ENCODE results near the gene GRIA3.

The GRIA3 gene

GRCh38 chrX:123159403-123159802, 24.7 kb upstream of the GRIA3 start:
- Histone ChIP-seq H3K9me3 (ENCODE audit: insufficient read depth, low read length) (no peaks in the 10 kb centered on the region), H3K27me3 (ENCODE audit: insufficient read depth, insufficient read length) (no peaks in the 10 kb centered on the region), H3K4me3 (ENCODE audit: insufficient read length, low read depth) (no peak overlapping the region), H3K4me1 (ENCODE audit: insufficient read depth, insufficient read length) (no peaks in the 10 kb centered on the region), H3K36me3 (ENCODE audit: insufficient read depth, insufficient read length, low read length) (no peaks in the 10 kb centered on the region), H3K9ac (ENCODE audit: insufficient read length, low read depth) (no peak overlapping the region)
- no peak for TF ChIP-seq YY1 (IDR thresholded peaks at IDR 0.05; ENCODE audit: insufficient read depth, insufficient read length)
- no peak for TF ChIP-seq SUZ12 (IDR thresholded peaks at IDR 0.05; ENCODE audit: extremely low read depth, insufficient read depth, insufficient read length)
- no peak for TF ChIP-seq ZNF274 (IDR thresholded peaks at IDR 0.05; ENCODE audit: low read depth, low read length)
- DNase-seq (ENCODE audit: low read depth, low spot score): no peak

GRCh38 chrX:123167621-123168020, 16.5 kb upstream of the GRIA3 start:
- Histone ChIP-seq H3K4me1 (ENCODE audit: insufficient read depth, insufficient read length) (no peaks in the 10 kb centered on the region), H3K4me3 (ENCODE audit: insufficient read length, low read depth) (no peak overlapping the region), H3K36me3 (ENCODE audit: insufficient read depth, insufficient read length, low read length) (no peaks in the 10 kb centered on the region), H3K9me3 (ENCODE audit: insufficient read depth, low read length) (no peaks in the 10 kb centered on the region), H3K9ac (ENCODE audit: insufficient read length, low read depth) (no peak overlapping the region), H3K27me3 (ENCODE audit: insufficient read depth, insufficient read length) (no peaks in the 10 kb centered on the region)
- DNase-seq (ENCODE audit: low read depth, low spot score): no peak
- TF ChIP-seq ZNF274 (IDR thresholded peaks at IDR 0.05; ENCODE audit: low read depth, low read length) (no peak), YY1 (IDR thresholded peaks at IDR 0.05; ENCODE audit: insufficient read depth, insufficient read length) (no peak), SUZ12 (IDR thresholded peaks at IDR 0.05; ENCODE audit: extremely low read depth, insufficient read depth, insufficient read length) (no peak)

GRCh38 chrX:123169247-123169901, 14.7 kb upstream of the GRIA3 start:
- Histone ChIP-seq H3K27me3 (ENCODE audit: insufficient read depth, insufficient read length) (no peaks in the 10 kb centered on the region), H3K9ac (ENCODE audit: insufficient read length, low read depth) (no peak overlapping the region), H3K4me3 (ENCODE audit: insufficient read length, low read depth) (no peak overlapping the region), H3K4me1 (ENCODE audit: insufficient read depth, insufficient read length) (no peaks in the 10 kb centered on the region), H3K36me3 (ENCODE audit: insufficient read depth, insufficient read length, low read length) (no peaks in the 10 kb centered on the region), H3K9me3 (ENCODE audit: insufficient read depth, low read length) (no peaks in the 10 kb centered on the region)
- TF ChIP-seq YY1 (IDR thresholded peaks at IDR 0.05; ENCODE audit: insufficient read depth, insufficient read length) (no peak), ZNF274 (IDR thresholded peaks at IDR 0.05; ENCODE audit: low read depth, low read length) (no peak), SUZ12 (IDR thresholded peaks at IDR 0.05; ENCODE audit: extremely low read depth, insufficient read depth, insufficient read length) (no peak)
- no peak for DNase-seq (ENCODE audit: low read depth, low spot score)

GRCh38 chrX:123170546-123170945, 13.5 kb upstream of the GRIA3 start:
- H3K9ac ChIP-seq (ENCODE audit: insufficient read length, low read depth): no peak overlapping the region
- TF ChIP-seq YY1 (IDR thresholded peaks at IDR 0.05; ENCODE audit: insufficient read depth, insufficient read length) (no peak), ZNF274 (IDR thresholded peaks at IDR 0.05; ENCODE audit: low read depth, low read length) (no peak), SUZ12 (IDR thresholded peaks at IDR 0.05; ENCODE audit: extremely low read depth, insufficient read depth, insufficient read length) (no peak)
- DNase-seq (ENCODE audit: low read depth, low spot score): no peak
- no peaks in the 10 kb centered on the region for H3K4me1 ChIP-seq (ENCODE audit: insufficient read depth, insufficient read length)
- no peaks in the 10 kb centered on the region for H3K36me3 ChIP-seq (ENCODE audit: insufficient read depth, insufficient read length, low read length)
- H3K9me3 ChIP-seq (ENCODE audit: insufficient read depth, low read length): no peaks in the 10 kb centered on the region
- H3K4me3 ChIP-seq (ENCODE audit: insufficient read length, low read depth): no peak overlapping the region
- no peaks in the 10 kb centered on the region for H3K27me3 ChIP-seq (ENCODE audit: insufficient read depth, insufficient read length)

- TF ChIP-seq ZNF274 (IDR thresholded peaks at IDR 0.05; ENCODE audit: low read depth, low read length) (no peak), YY1 (IDR thresholded peaks at IDR 0.05; ENCODE audit: insufficient read depth, insufficient read length) (no peak), SUZ12 (IDR thresholded peaks at IDR 0.05; ENCODE audit: extremely low read depth, insufficient read depth, insufficient read length) (no peak)
Observed at GRCh38 chrX:123171781-123172180, 12.3 kb upstream of the GRIA3 start.

GRCh38 chrX:123172869-123173268, 11.2 kb upstream of the GRIA3 start:
- H3K4me3 ChIP-seq (ENCODE audit: insufficient read length, low read depth): no peak overlapping the region
- H3K9me3 ChIP-seq (ENCODE audit: insufficient read depth, low read length): no peaks in the 10 kb centered on the region
- no peak for DNase-seq (ENCODE audit: low read depth, low spot score)
- H3K36me3 ChIP-seq (ENCODE audit: insufficient read depth, insufficient read length, low read length): no peaks in the 10 kb centered on the region
- H3K9ac ChIP-seq (ENCODE audit: insufficient read length, low read depth): no peak overlapping the region
- H3K27me3 ChIP-seq (ENCODE audit: insufficient read depth, insufficient read length): no peaks in the 10 kb centered on the region
- no peaks in the 10 kb centered on the region for H3K4me1 ChIP-seq (ENCODE audit: insufficient read depth, insufficient read length)
- TF ChIP-seq ZNF274 (IDR thresholded peaks at IDR 0.05; ENCODE audit: low read depth, low read length): no peak
- TF ChIP-seq YY1 (IDR thresholded peaks at IDR 0.05; ENCODE audit: insufficient read depth, insufficient read length): no peak
- TF ChIP-seq SUZ12 (IDR thresholded peaks at IDR 0.05; ENCODE audit: extremely low read depth, insufficient read depth, insufficient read length): no peak

More at GRCh38 chrX:123171781-123172180, 12.3 kb upstream of the GRIA3 start:
- Histone ChIP-seq H3K4me3 (ENCODE audit: insufficient read length, low read depth) (no peak overlapping the region), H3K4me1 (ENCODE audit: insufficient read depth, insufficient read length) (no peaks in the 10 kb centered on the region), H3K27me3 (ENCODE audit: insufficient read depth, insufficient read length) (no peaks in the 10 kb centered on the region), H3K9me3 (ENCODE audit: insufficient read depth, low read length) (no peaks in the 10 kb centered on the region), H3K36me3 (ENCODE audit: insufficient read depth, insufficient read length, low read length) (no peaks in the 10 kb centered on the region), H3K9ac (ENCODE audit: insufficient read length, low read depth) (no peak overlapping the region)
- DNase-seq (ENCODE audit: low read depth, low spot score): no peak

GRCh38 chrX:123173833-123174232, 10.2 kb upstream of the GRIA3 start:
- Histone ChIP-seq H3K9me3 (ENCODE audit: insufficient read depth, low read length) (no peaks in the 10 kb centered on the region), H3K4me3 (ENCODE audit: insufficient read length, low read depth) (no peak overlapping the region), H3K36me3 (ENCODE audit: insufficient read depth, insufficient read length, low read length) (no peaks in the 10 kb centered on the region), H3K9ac (ENCODE audit: insufficient read length, low read depth) (no peak overlapping the region), H3K27me3 (ENCODE audit: insufficient read depth, insufficient read length) (no peaks in the 10 kb centered on the region), H3K4me1 (ENCODE audit: insufficient read depth, insufficient read length) (no peaks in the 10 kb centered on the region)
- TF ChIP-seq ZNF274 (IDR thresholded peaks at IDR 0.05; ENCODE audit: low read depth, low read length) (no peak), SUZ12 (IDR thresholded peaks at IDR 0.05; ENCODE audit: extremely low read depth, insufficient read depth, insufficient read length) (no peak), YY1 (IDR thresholded peaks at IDR 0.05; ENCODE audit: insufficient read depth, insufficient read length) (no peak)
- no peak for DNase-seq (ENCODE audit: low read depth, low spot score)

Data from NT2/D1 (cell line).